ENCODE measurements around the gene C1orf167. TPM values are rescaled to one million over a fixed set of nuclear protein-coding genes. Genes with fewer than 3 reads are reported as not detected.

The C1orf167 gene, protein sequence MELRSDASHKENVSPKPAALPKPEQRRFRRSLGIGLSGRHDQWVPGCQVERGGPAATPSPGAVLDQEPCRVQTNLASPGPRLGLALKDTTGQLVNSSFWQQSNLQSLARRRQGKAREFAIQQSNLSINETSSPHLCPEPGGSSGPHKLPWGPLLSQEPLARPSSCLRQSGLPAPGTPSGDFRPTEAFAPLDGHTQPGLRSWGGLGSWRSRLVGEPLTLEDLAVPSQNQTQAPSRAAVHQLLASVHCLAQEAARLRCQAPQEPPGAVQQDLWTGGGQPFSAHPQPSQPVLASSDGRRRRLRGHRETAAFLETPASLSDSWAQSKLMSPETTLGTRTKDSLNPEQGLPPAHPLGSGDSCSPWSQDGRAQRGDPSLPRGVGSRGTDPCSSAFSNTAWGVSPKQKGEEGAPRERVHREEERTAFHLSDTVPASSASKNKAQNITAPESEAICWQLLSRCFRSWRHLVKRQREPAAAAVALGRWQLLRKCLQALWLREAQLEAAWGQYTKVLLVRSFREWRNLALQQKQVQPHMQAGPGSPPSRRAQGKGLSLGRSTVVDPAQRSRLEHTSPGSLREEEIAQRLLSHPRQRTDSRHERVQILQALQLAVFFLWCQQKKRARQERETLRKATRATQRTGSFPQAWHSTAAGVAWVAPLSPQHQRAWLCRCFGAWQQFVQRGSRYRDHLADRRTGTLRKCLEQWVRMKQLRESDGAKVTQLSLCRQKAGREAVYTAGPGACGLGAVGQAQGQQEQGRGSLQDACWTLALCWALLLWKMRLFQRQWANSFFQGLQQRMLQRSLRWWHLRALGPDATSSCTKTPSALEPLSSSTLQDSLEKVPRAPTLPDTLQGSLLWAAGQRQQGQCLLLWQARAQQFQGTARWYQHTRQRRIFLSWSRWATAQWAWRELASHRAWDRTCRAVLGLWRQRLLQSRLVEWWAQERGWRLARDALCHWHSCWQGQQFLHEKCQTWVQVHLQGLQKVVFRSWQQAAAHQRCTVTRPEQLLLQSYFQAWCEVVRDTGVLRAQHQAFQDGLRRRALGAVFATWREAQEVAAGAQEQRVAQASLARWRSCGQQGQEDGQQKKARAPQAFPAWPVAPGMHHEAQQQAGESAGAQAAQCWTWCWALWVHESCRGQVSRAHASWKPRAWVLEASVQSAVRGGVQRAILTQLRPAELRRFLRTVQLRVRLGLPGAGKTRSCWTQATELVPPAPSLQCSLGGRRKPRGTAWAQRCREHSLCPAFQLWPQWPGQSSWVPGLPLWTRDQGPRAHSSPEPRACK (N-terminal part only)
- total RNA-seq: not detected

DNA sequence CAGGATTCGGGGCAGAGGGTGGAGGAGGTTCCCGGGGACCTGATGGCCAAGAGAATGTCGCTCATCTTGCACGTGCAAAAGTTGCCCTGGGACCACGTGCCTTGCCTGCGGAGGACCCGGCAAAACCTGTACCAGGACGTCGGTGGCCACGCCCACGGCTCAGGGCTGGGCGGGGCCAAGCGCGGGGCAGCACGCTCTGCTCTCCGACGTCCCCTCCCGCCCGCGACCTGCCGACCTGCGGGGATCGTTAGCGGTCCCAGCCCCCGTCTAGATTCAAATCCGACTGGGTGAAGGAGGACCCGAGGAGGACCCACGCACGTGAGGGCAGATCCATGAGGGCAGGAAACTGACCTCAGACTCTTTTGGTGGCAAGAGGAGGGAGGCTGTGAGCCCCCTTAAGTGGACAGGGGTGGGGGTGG is at the start of gene C1orf167:
C1orf167 (plus strand) TSS at position 206 of the 419 bp plus-strand sequence. CDS start 2,208 bp downstream, outside the sequence.

DNA sequence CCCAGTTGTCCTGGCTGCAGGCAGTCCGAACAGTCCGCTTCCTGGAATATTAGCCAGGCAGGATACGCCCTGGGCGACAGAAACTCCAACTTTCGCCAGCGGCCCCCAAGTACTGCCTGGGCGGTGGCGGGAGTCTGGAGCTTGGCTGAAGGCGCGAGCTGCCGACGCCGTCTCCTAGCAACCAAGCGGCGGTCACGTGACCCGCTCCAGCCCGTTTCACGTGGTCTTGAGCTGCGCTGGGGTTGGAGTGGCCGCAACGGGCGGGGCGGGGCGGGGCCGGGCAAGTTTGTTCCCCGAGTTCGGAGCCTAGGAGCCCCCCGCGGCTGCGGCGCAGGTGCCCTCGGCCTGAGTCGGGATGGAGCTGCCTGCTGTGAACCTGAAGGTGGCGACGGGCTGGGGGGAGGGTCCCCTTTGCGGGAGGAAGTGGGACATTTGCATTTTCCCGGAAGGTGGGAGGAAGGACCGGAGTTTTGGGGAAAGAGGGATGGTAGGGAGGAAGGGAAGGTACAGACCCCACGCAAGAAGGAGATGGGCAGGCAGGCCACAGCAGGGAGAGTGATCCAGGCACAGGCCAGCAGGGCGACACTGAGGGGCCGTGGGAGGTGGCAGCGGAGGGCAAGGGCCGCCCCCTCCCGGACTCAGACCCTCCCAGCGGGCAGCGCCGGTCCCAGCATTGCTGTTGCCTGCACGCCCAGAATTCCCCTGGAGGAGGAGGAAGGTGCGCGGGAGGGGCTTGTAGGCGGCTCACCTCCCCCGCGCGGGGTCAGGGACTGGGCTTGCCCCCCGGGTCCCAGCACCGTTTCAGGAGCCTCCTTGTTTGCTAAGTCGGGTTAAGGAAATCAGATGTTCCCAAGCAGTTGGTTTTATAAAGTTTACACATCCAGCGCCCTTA is 25.9 kb upstream of the C1orf167 start, which contains the start of gene AGTRAP:
AGTRAP (plus strand) TSS at position 283 of the 892 bp plus-strand sequence; CDS start at position 356, 73 bp downstream.

DNA sequence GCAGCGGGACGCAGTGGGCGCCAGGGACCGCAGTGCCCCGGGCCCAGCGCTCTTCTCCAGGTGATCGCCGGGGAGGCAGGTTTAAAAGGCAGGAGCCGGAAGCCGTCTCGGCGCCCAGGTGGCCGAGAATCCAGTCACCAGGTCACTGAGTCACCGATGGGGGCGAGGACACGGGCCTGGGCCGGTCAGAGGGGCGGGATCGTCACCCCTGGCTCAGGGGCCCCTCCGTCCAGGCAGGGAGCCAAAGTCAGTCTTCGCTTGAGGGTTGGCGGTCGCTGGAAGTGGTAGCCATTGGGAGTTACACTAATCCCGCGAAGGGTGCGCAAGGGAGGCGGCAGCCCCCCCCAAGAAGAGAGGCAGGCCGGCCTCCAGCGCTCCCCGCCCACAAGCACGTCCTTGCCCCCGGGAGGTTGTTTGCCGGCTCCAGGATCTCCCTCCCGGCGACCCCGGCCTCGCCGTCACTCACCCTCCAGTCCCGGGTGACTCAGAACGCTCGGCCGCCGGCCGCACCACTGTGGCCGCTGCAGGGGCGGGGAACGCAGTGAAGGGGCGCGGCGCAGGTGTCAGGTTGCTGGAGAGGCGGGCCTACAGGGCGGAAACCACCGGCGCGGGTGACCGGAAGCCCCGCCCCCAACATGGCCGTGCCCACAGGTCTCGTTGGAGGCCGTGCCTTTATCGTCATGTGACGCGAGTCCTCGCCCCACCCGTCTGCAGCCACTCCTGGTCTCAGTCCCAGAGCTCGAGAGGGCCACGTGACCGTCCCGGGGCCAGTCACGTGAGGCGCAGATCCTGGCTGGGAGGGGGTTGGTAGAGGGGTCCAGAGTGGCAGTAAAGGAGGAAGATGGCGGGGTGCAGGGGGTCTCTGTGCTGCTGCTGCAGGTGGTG is 43.7 kb downstream of the C1orf167 start, which contains the start of the genes CLCN6 and MTHFR:
CLCN6 (plus strand) TSS at position 770 of the 885 bp plus-strand sequence; CDS start at position 842, 72 bp downstream.
MTHFR (minus strand) TSS at position 543 of the 885 bp plus-strand sequence. CDS start 2,848 bp downstream, outside the sequence.

Other genes with a start within 250 kb of the C1orf167 start
- 1.8 TPM for gene FBXO2, start 107.8 kb upstream of the C1orf167 start, total RNA-seq
- gene FBXO44, start 107.3 kb upstream of the C1orf167 start, total RNA-seq: 22.0 TPM
- gene FBXO6, start 98.0 kb upstream of the C1orf167 start, total RNA-seq: 7.9 TPM
- gene MAD2L2, start 81.0 kb upstream of the C1orf167 start, total RNA-seq: 35.2 TPM
- 4.7 TPM for gene DRAXIN, start 70.5 kb upstream of the C1orf167 start, total RNA-seq
- gene AGTRAP, start 26.1 kb upstream of the C1orf167 start, total RNA-seq: 22.7 TPM
- gene MTHFR, start 43.8 kb downstream of the C1orf167 start, total RNA-seq: 43.3 TPM
- 25.2 TPM for gene CLCN6, start 44.0 kb downstream of the C1orf167 start, total RNA-seq
- gene NPPA, start 85.6 kb downstream of the C1orf167 start, total RNA-seq: 0.77 TPM
- gene NPPB, start 96.8 kb downstream of the C1orf167 start, total RNA-seq: not detected
- gene KIAA2013, start 164.2 kb downstream of the C1orf167 start, total RNA-seq: 43.7 TPM
- gene PLOD1, start 172.5 kb downstream of the C1orf167 start, total RNA-seq: 129 TPM
- 52.3 TPM for gene MFN2, start 218.3 kb downstream of the C1orf167 start, total RNA-seq